Activated T-helper 2 cell treated with anti-CD3 and anti-CD28 coated beads, Interferon-gamma antibody, Interleukin-2, Interleukin-4, amounts not matched to agents 10 μg/mL and 5 μg/mL and 100 μg/mL, durations not matched to agents 14 hours and 24 hours and 36 hours (primary cell): ENCODE results near the gene RPS6KA2. TPM values are rescaled to one million over a fixed set of nuclear protein-coding genes. Genes with fewer than 3 reads are reported as not detected.
"Not testable (repeated sequence)": the region's sequence is repeated elsewhere in the genome, so short reads cannot be mapped to it uniquely, and the experiment has no call there.

ENCODE experiments used
- DNase-seq: peaks from one replicate; pipeline ENCODE4 v3.0.0; 2021; ENCODE audit warnings: low spot score
- H3K27ac Mint-ChIP-seq: one replicate; pipeline ENCODE4 v1.8.0; 2021; ENCODE audit warnings: mixed read lengths
- H3K27me3 Mint-ChIP-seq: one replicate; pipeline ENCODE4 v1.8.0; 2021; ENCODE audit warnings: low read depth, mixed read lengths
- H3K36me3 Mint-ChIP-seq: one replicate; pipeline ENCODE4 v1.8.0; 2021; ENCODE audit warnings: low read depth, mixed read lengths
- H3K4me1 Mint-ChIP-seq: one replicate; pipeline ENCODE4 v1.8.0; 2021; ENCODE audit warnings: low read depth, mixed read lengths
- H3K4me3 Mint-ChIP-seq: one replicate; pipeline ENCODE4 v1.8.0; 2021; ENCODE audit warnings: low read depth, mild to moderate bottlenecking, moderate library complexity, mixed read lengths
- H3K9me3 Mint-ChIP-seq: one replicate; pipeline ENCODE4 v1.8.0; 2021; ENCODE audit warnings: mixed read lengths
- intact Hi-C: fragments of 100-400 bp; cut with micrococcal nuclease; formaldehyde crosslinking; loops from one replicate; pipeline ENCODE4 v1.15.1; 2023
- total RNA-seq: library from RNA; stranded (reverse); gene quantifications from 2 replicates; pipeline ENCODE4 v1.2.3, GENCODE V29; 2022

RPS6KA2 gene
- total RNA-seq, 1 donor from 2014 or later = 2.1 TPM

- Mint-ChIP-seq H3K4me3 (no peak overlapping the region), H3K36me3 (no peaks in the 10 kb centered on the region), H3K4me1 (no peaks in the 10 kb centered on the region), H3K27me3 (peaks cover 8% of the 10 kb centered on the region), H3K9me3 (no peaks in the 10 kb centered on the region), H3K27ac (no peak overlapping the region)
- intact Hi-C loops = no loop called here
- no peak for DNase-seq
These were observed 229.2 kb downstream of the RPS6KA2 start for GRCh38 chr6:166397849-166398248.

DNA sequence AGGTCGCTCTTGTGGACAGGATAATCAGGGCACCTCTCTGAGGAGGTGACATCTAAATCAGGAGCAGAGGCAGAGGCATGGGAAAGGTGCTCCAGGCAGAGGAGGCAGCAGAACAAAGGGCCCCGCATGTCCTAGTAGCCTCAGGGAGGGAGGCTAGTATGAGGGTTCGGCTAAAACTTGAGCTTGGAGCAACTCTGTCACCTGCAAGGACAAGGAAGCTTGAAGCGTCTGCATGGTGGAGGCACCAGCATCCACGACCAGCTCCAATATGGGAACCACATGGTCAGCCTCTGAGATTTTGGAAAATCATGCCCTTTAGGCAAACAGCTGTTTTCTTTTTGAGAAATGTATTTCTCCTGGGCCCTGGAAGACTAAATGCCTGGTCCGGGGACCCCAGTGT, 231.3 kb downstream of the RPS6KA2 start:
- no peaks in the 10 kb centered on the region for H3K9me3 Mint-ChIP-seq
- no peaks in the 10 kb centered on the region for H3K36me3 Mint-ChIP-seq
- no peak overlapping the region for H3K27ac Mint-ChIP-seq
- H3K4me3 Mint-ChIP-seq = no peak overlapping the region
- intact Hi-C loops = no loop called here
- H3K4me1 Mint-ChIP-seq = no peaks in the 10 kb centered on the region
- peaks cover 17% of the 10 kb centered on the region for H3K27me3 Mint-ChIP-seq
- DNase-seq = no peak

- Mint-ChIP-seq H3K36me3 (no peaks in the 10 kb centered on the region), H3K9me3 (no peaks in the 10 kb centered on the region), H3K4me1 (no peaks in the 10 kb centered on the region), H3K4me3 (no peak overlapping the region), H3K27me3 (peaks cover 21% of the 10 kb centered on the region), H3K27ac (no peak overlapping the region)
- no peak for DNase-seq
- intact Hi-C loops = no loop called here
These were observed 231.7 kb downstream of the RPS6KA2 start for GRCh38 chr6:166395351-166395750.

GRCh38 chr6:166394036-166394892, 232.8 kb downstream of the RPS6KA2 start:
- DNase-seq = no peak
- Mint-ChIP-seq H3K36me3 (no peaks in the 10 kb centered on the region), H3K4me3 (no peak overlapping the region), H3K4me1 (no peaks in the 10 kb centered on the region), H3K9me3 (no peaks in the 10 kb centered on the region), H3K27me3 (peaks cover 23% of the 10 kb centered on the region), H3K27ac (no peak overlapping the region)
- intact Hi-C loops = no loop called here

DNA sequence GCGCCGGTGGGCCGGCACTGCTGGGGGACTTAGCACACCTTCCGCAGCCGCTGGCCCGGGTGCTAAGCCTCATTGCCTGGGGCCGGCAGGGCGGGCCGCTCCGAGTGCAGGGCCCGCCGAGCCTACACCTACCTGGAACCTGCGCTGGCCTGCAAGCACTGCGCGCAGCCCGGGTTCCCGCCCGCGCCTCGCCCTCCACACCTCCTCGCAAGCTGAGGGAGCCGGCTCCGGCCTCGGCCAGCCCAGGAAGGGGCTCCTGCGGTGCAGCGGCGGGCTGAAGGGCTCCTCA, 233.6 kb downstream of the RPS6KA2 start:
- intact Hi-C loops = no loop called here
- Mint-ChIP-seq H3K4me1 (no peaks in the 10 kb centered on the region), H3K4me3 (no peak overlapping the region), H3K27me3 (peaks cover 21% of the 10 kb centered on the region), H3K27ac (no peak overlapping the region), H3K9me3 (no peaks in the 10 kb centered on the region), H3K36me3 (no peaks in the 10 kb centered on the region)
- no peak for DNase-seq

- H3K27ac Mint-ChIP-seq, H3K9me3 Mint-ChIP-seq, intact Hi-C loops, H3K36me3 Mint-ChIP-seq, DNase-seq, H3K4me3 Mint-ChIP-seq, H3K4me1 Mint-ChIP-seq: not testable (repeated sequence)
- H3K27me3 Mint-ChIP-seq = peaks cover 21% of the 10 kb centered on the region
These were observed 234.1 kb downstream of the RPS6KA2 start for GRCh38 chr6:166392755-166393534.

GRCh38 chr6:166389119-166389518, 237.9 kb downstream of the RPS6KA2 start:
- Mint-ChIP-seq H3K9me3 (no peaks in the 10 kb centered on the region), H3K4me3 (no peak overlapping the region), H3K27me3 (peaks cover 21% of the 10 kb centered on the region), H3K4me1 (no peaks in the 10 kb centered on the region), H3K27ac (no peak overlapping the region), H3K36me3 (no peaks in the 10 kb centered on the region)
- intact Hi-C loops = no loop called here
- DNase-seq = no peak

DNA sequence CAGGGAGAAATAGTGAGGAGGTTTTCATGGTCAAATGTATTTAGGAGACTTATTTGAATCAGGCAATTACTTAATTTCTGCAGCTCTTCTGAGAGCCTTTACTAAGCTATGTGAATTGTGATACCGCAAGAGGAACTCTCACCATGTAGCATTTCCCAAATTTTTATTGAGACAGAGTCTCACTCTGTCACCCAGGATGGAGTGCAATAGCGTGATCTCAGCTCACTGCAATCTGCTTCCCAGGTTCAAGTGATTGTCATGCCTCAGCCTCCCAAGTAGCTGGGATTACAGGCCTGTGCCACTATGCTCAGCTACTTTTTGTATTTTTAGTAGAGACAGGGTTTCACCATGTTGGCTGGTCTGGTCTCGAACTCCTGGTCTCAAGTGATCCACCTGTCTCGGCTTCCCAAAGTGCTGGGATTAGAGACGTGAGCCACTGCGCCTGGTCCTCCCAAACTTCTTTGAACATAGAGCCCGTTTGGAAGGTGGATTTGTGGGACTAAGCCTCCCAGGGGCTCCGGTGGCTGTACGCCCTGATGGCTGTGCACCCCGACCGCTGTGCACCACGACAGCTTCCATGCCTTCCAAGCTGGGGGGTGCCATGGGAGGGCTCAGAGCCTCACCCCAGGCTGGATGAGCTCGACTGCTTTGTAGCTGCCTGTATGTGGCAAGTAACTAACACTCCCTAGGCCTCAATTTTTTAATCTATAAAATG, 238.6 kb downstream of the RPS6KA2 start:
- H3K4me1 Mint-ChIP-seq = no peaks in the 10 kb centered on the region
- no peak for DNase-seq
- H3K4me3 Mint-ChIP-seq = no peak overlapping the region
- no peaks in the 10 kb centered on the region for H3K9me3 Mint-ChIP-seq
- H3K36me3 Mint-ChIP-seq = no peaks in the 10 kb centered on the region
- intact Hi-C loops = no loop called here
- peaks cover 19% of the 10 kb centered on the region for H3K27me3 Mint-ChIP-seq
- H3K27ac Mint-ChIP-seq = no peak overlapping the region

DNA sequence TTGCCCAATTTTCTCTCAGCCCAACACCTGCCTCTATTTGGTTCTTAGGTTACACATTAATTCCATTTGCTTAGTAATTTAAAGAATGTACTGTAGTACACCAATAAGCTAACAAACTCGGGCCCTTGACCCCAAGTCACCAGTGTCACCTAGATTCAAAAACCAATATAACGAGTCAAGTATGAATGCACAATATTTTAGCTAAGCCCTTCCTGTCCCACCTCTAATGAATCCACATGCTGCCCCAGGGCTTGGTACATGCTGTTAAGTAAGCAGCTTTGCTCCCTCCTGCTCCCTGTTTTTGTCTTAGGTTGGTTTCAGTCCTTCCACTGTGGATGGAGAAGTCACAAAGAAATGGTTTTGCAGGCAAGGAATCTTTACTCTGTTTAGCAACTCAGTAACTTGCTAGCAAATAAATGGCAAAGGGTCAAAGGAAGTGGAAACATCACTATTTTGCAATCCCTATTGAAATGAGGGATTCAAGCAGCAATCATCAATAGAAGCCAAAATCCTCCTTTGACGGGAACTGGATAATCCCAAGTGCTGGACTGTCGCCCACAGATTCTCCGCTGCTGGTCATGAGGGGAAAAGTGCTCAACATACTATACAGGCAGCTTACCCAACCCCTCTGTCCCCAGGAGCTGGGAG, 239.3 kb downstream of the RPS6KA2 start:
- DNase-seq = no peak
- no peak overlapping the region for H3K27ac Mint-ChIP-seq
- no peaks in the 10 kb centered on the region for H3K36me3 Mint-ChIP-seq
- no peaks in the 10 kb centered on the region for H3K4me1 Mint-ChIP-seq
- no peaks in the 10 kb centered on the region for H3K9me3 Mint-ChIP-seq
- H3K27me3 Mint-ChIP-seq = peaks cover 17% of the 10 kb centered on the region
- intact Hi-C loops = no loop called here
- no peak overlapping the region for H3K4me3 Mint-ChIP-seq

- peaks cover 11% of the 10 kb centered on the region for H3K27me3 Mint-ChIP-seq
- DNase-seq, H3K36me3 Mint-ChIP-seq, H3K9me3 Mint-ChIP-seq, H3K4me3 Mint-ChIP-seq, H3K4me1 Mint-ChIP-seq, intact Hi-C loops, H3K27ac Mint-ChIP-seq: not testable (repeated sequence)
These were observed 240.0 kb downstream of the RPS6KA2 start for GRCh38 chr6:166387098-166387497.

GRCh38 chr6:166386111-166386510, 240.9 kb downstream of the RPS6KA2 start:
- Mint-ChIP-seq H3K4me1 (peaks cover 6% of the 10 kb centered on the region), H3K27me3 (peaks cover 11% of the 10 kb centered on the region), H3K27ac (no peak overlapping the region), H3K9me3 (no peaks in the 10 kb centered on the region), H3K36me3 (no peaks in the 10 kb centered on the region), H3K4me3 (no peak overlapping the region)
- intact Hi-C loops = no loop called here
- DNase-seq = no peak

DNA sequence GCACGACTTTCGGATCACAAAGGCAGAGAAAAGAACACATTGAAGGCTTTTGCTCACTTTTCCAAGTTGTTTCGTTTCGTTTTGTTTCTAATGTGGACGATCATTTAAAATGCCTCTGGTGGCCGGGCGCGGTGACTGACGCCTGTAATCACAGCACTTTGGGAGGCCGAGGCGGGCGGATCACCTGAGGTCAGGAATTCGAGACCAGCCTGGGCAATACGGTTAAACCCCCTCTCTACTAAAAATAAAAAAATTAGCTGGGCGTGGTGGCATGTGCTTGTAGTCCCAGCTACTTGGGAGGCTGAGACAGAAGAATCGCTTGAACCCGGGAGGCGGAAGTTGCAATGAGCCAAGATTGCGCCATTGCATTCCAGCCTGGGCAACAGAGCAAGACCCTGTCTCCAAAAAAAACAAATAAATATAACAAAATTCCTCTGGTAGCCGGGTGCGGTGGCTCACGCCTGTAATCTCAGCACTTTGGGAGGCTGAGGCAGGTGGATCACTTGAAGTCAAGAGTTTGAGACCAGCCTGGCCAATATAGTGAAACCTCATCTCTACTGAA, 243.2 kb downstream of the RPS6KA2 start:
- intact Hi-C loops = loop anchor here (1.0 kb wide), 1 partner anchor 71 kb away; no protein-coding TSS in a partner anchor
- H3K27ac Mint-ChIP-seq, DNase-seq: not testable (repeated sequence)

More for the DNA sequence above, 243.2 kb downstream of the RPS6KA2 start:
- H3K9me3 Mint-ChIP-seq, H3K4me1 Mint-ChIP-seq, H3K27me3 Mint-ChIP-seq, H3K36me3 Mint-ChIP-seq: not testable (repeated sequence)
- H3K4me3 Mint-ChIP-seq = peak overlapping the region; percentile 79
